GM21529 (cell line): Measurements from ENCODE around the gene PTRH1.

Source experiments
- ATAC-seq: cut with Tn5 transposase; IDR thresholded peaks from one replicate; pipeline ENCODE4 v1.9.1; 2021; ENCODE audit not compliant: unreplicated experiment

Gene PTRH1

GRCh38 chr9:127721391-127721821, 5.9 kb upstream of the PTRH1 start:
- ATAC-seq: no peak

- no peak for ATAC-seq
Measured at GRCh38 chr9:127720865-127721227, 5.4 kb upstream of the PTRH1 start.

GRCh38 chr9:127720031-127720864, 4.8 kb upstream of the PTRH1 start:
- ATAC-seq: no peak

GRCh38 chr9:127717766-127718165, 2.3 kb upstream of the PTRH1 start:
- ATAC-seq: no peak

- ATAC-seq: no peak
Measured at GRCh38 chr9:127716412-127716811, 949 bp upstream of the PTRH1 start.

- no peak for ATAC-seq
Measured at GRCh38 chr9:127714951-127715469, 453 bp downstream of the PTRH1 start.

- ATAC-seq: no peak
Measured at GRCh38 chr9:127714020-127714750, 1.3 kb downstream of the PTRH1 start.

- no peak for ATAC-seq
Measured at GRCh38 chr9:127712867-127713266, 2.6 kb downstream of the PTRH1 start.

- no peak for ATAC-seq
Measured at GRCh38 chr9:127712371-127712770, 3.1 kb downstream of the PTRH1 start.

GRCh38 chr9:127711831-127712274, 3.6 kb downstream of the PTRH1 start:
- no peak for ATAC-seq

GRCh38 chr9:127711226-127711701, 4.2 kb downstream of the PTRH1 start:
- no peak for ATAC-seq

- ATAC-seq: no peak
Measured at GRCh38 chr9:127710204-127710783, 5.2 kb downstream of the PTRH1 start.

- ATAC-seq: no peak
Measured at GRCh38 chr9:127708952-127709587, 6.4 kb downstream of the PTRH1 start.

- ATAC-seq: no peak
Measured at GRCh38 chr9:127707766-127708165, 7.7 kb downstream of the PTRH1 start.

- no peak for ATAC-seq
Measured at GRCh38 chr9:127706836-127707241, 8.6 kb downstream of the PTRH1 start, which contains the start of gene CFAP157. Gene CFAP157, plus strand, starts transcription at chr9:127706988. Its CDS starts 44 bp downstream, at chr9:127707032.

- ATAC-seq: no peak
Measured at GRCh38 chr9:127705577-127706379, 9.7 kb downstream of the PTRH1 start.

GRCh38 chr9:127703289-127703946, 12.0 kb downstream of the PTRH1 start:
- ATAC-seq: no peak

- ATAC-seq: no peak
Measured at GRCh38 chr9:127700594-127701255, 14.7 kb downstream of the PTRH1 start.

- ATAC-seq: no peak
Measured at GRCh38 chr9:127700140-127700539, 15.3 kb downstream of the PTRH1 start.
